Keratinocyte (primary cell): Measurements from ENCODE around the gene LCTL.

Source experiments
- EZH2 ChIP-seq: IDR thresholded peaks from one replicate; pipeline ENCODE4 v1.6.1; 2012; ENCODE audit warnings: inconsistent platforms, mild to moderate bottlenecking, low read length, moderate library complexity
- TF ChIP-seq, protein P1 (sequence below), 3 experiments: IDR thresholded peaks in 1 of 3; conservative IDR thresholded peaks in 1 of 3; optimal IDR thresholded peaks in 1 of 3; 2 replicates in 2 of 3; 3 replicates in 1 of 3; pipeline versions ENCODE3 to v1.5.1; 2011; ENCODE audit warnings: low read length in 3 of 3, mild to moderate bottlenecking in 3 of 3, moderate library complexity in 2 of 3, control low read depth in 1 of 3, inconsistent platforms in 1 of 3; ENCODE audit not compliant: insufficient read depth in 2 of 3; ENCODE audit errors: extremely low read depth in 1 of 3

DNA sequence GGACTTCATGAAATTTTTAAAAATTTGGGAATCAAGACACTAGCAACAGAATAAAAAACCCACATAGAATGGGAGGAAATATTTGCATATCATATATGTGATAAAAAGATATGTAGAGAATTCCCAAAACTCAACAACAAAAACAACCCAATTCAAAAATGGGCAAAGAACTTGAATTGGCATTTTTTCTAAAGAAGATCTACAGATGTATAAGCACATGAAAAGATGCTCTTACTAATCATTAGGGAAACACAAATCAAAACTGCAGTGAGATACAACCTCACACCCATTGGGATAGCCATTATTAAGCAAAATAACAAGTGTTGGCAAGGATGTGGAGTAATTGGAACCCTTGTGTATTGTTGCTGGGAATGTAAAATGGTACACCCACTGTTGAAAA, 10.1 kb downstream of the LCTL start:
- TF ChIP-seq, protein P1, sequence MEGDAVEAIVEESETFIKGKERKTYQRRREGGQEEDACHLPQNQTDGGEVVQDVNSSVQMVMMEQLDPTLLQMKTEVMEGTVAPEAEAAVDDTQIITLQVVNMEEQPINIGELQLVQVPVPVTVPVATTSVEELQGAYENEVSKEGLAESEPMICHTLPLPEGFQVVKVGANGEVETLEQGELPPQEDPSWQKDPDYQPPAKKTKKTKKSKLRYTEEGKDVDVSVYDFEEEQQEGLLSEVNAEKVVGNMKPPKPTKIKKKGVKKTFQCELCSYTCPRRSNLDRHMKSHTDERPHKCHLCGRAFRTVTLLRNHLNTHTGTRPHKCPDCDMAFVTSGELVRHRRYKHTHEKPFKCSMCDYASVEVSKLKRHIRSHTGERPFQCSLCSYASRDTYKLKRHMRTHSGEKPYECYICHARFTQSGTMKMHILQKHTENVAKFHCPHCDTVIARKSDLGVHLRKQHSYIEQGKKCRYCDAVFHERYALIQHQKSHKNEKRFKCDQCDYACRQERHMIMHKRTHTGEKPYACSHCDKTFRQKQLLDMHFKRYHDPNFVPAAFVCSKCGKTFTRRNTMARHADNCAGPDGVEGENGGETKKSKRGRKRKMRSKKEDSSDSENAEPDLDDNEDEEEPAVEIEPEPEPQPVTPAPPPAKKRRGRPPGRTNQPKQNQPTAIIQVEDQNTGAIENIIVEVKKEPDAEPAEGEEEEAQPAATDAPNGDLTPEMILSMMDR (optimal IDR thresholded peaks at IDR 0.05 in 1 of 3, IDR thresholded peaks at IDR 0.05 in 1 of 3, conservative IDR thresholded peaks at IDR 0.05 in 1 of 3; ENCODE audit: extremely low read depth in 1 of 3, insufficient read depth in 2 of 3, low read length in 3 of 3): no peak
- no peak for TF ChIP-seq EZH2
